HL-60 (cell line): Measurements from ENCODE around the gene CERS1.

Experiments
- DNase-seq, 2 experiments: peaks; one replicate each; pipeline ENCODE4 v3.0.0-alpha.2; 2010 to 2020; ENCODE audit warnings: low read depth in 1 of 2, low spot score in 1 of 2
- H3K27ac ChIP-seq: fragments of 250-450 bp; sonication (Bioruptor Pico); replicated peaks from 2 replicates; pipeline ENCODE4 v1.5.1; 2020; ENCODE audit warnings: mild to moderate bottlenecking, moderate library complexity
- H3K27me3 ChIP-seq: fragments of 250-450 bp; sonication (Bioruptor Pico); 2 replicates; pipeline ENCODE4 v1.5.1; 2021; ENCODE audit warnings: mild to moderate bottlenecking, moderate library complexity; ENCODE audit not compliant: insufficient read depth, poor library complexity, severe bottlenecking
- H3K4me3 ChIP-seq: replicated peaks from 2 replicates; pipeline ENCODE4 v1.5.1; 2011; ENCODE audit warnings: mild to moderate bottlenecking, control low read depth, low read length; ENCODE audit not compliant: insufficient read depth
- GABPA ChIP-seq: IDR thresholded peaks from 2 replicates; pipeline ENCODE4 v1.6.1; 2012; ENCODE audit warnings: low read depth
- POLR2AphosphoS5 ChIP-seq: IDR thresholded peaks from 2 replicates; pipeline ENCODE4 v1.6.1; 2012; ENCODE audit warnings: low read depth
- REST ChIP-seq: IDR thresholded peaks from 2 replicates; pipeline ENCODE4 v1.6.1; 2012; ENCODE audit warnings: low read depth; ENCODE audit not compliant: insufficient replicate concordance
- SPI1 ChIP-seq: IDR thresholded peaks from 2 replicates; pipeline ENCODE4 v1.6.1; 2012; ENCODE audit warnings: low read depth, mild to moderate bottlenecking, borderline replicate concordance
- TF ChIP-seq, protein P1 (sequence below): IDR thresholded peaks from one replicate; pipeline ENCODE4 v1.5.1; 2011; ENCODE audit warnings: low read length, control low read depth, inconsistent platforms; ENCODE audit not compliant: insufficient read depth

CERS1 gene

GRCh38 chr19:18842166-18842565, 53.8 kb downstream of the CERS1 start:
- H3K27ac ChIP-seq, result no peak overlapping the region
- H3K4me3 ChIP-seq, result no peak overlapping the region
- no peaks in the 10 kb centered on the region for H3K27me3 ChIP-seq
- DNase-seq, result no peak
- TF ChIP-seq POLR2AphosphoS5 (no peak), SPI1 (no peak), REST (no peak), GABPA (no peak)
- TF ChIP-seq, protein P1, sequence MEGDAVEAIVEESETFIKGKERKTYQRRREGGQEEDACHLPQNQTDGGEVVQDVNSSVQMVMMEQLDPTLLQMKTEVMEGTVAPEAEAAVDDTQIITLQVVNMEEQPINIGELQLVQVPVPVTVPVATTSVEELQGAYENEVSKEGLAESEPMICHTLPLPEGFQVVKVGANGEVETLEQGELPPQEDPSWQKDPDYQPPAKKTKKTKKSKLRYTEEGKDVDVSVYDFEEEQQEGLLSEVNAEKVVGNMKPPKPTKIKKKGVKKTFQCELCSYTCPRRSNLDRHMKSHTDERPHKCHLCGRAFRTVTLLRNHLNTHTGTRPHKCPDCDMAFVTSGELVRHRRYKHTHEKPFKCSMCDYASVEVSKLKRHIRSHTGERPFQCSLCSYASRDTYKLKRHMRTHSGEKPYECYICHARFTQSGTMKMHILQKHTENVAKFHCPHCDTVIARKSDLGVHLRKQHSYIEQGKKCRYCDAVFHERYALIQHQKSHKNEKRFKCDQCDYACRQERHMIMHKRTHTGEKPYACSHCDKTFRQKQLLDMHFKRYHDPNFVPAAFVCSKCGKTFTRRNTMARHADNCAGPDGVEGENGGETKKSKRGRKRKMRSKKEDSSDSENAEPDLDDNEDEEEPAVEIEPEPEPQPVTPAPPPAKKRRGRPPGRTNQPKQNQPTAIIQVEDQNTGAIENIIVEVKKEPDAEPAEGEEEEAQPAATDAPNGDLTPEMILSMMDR, result no peak

GRCh38 chr19:18841400-18841799, 54.6 kb downstream of the CERS1 start:
- DNase-seq, result no peak
- no peak for TF ChIP-seq GABPA
- TF ChIP-seq, protein P1, result no peak
- TF ChIP-seq SPI1, result no peak
- TF ChIP-seq REST, result no peak
- no peak for TF ChIP-seq POLR2AphosphoS5
- no peaks in the 10 kb centered on the region for H3K27me3 ChIP-seq
- H3K27ac ChIP-seq, result no peak overlapping the region
- no peak overlapping the region for H3K4me3 ChIP-seq

- Histone ChIP-seq H3K27me3 (no peaks in the 10 kb centered on the region), H3K27ac (no peak overlapping the region), H3K4me3 (no peak overlapping the region)
- TF ChIP-seq SPI1 (no peak), REST (no peak), POLR2AphosphoS5 (no peak), GABPA (no peak)
- TF ChIP-seq, protein P1, result no peak
- no peak for DNase-seq
Observed at GRCh38 chr19:18840288-18841267, 55.4 kb downstream of the CERS1 start.
